Large intestine (tissue), 3 donors: ENCODE data around the gene SRRM2. TPM values are rescaled to one million over a fixed set of nuclear protein-coding genes. Genes with fewer than 3 reads are reported as not detected.
A peak's percentile ranks its signal among the peaks of the same experiment; 100 is the strongest.

Experiments used
- DNase-seq, 2 donors: peaks; one replicate each; pipeline versions ENCODE4 v3.0.0 to v3.0.0-alpha.2; 2013
- H3K27ac ChIP-seq: one replicate; pipeline ENCODE4 v1.5.1; 2013; ENCODE audit warnings: low read length
- H3K27me3 ChIP-seq: 2 replicates; pipeline ENCODE4 v1.6.1; 2013; ENCODE audit warnings: low read length; ENCODE audit not compliant: control insufficient read depth, insufficient read depth
- H3K36me3 ChIP-seq: 2 replicates; pipeline ENCODE4 v1.6.1; 2013; ENCODE audit warnings: low read length; ENCODE audit not compliant: control insufficient read depth, insufficient read depth
- H3K4me1 ChIP-seq: one replicate; pipeline ENCODE4 v1.6.1; 2013; ENCODE audit warnings: low read length; ENCODE audit not compliant: control insufficient read depth, insufficient read depth
- H3K4me3 ChIP-seq: one replicate; pipeline ENCODE4 v1.5.1; 2013; ENCODE audit warnings: low read length
- H3K9me3 ChIP-seq: one replicate; pipeline ENCODE4 v1.6.1; 2013; ENCODE audit warnings: mild to moderate bottlenecking, low read depth, low read length, moderate library complexity; ENCODE audit not compliant: control insufficient read depth
- WGBS: methylation state at CpG from one replicate; pipeline ENCODE4 v1.1.5; 2013; ENCODE audit warnings: low lambda C conversion rate; ENCODE audit not compliant: insufficient coverage; 5-methylcytosine and 5-hydroxymethylcytosine counted together
- polyA plus RNA-seq: library from polyadenylated mRNA; unstranded; fragments of 120-200 nt; gene quantifications from one replicate; pipeline ENCODE4 v1.2.1, GENCODE V29; 2013

The SRRM2 gene
- polyA plus RNA-seq, 1 donor: 688 TPM

DNA sequence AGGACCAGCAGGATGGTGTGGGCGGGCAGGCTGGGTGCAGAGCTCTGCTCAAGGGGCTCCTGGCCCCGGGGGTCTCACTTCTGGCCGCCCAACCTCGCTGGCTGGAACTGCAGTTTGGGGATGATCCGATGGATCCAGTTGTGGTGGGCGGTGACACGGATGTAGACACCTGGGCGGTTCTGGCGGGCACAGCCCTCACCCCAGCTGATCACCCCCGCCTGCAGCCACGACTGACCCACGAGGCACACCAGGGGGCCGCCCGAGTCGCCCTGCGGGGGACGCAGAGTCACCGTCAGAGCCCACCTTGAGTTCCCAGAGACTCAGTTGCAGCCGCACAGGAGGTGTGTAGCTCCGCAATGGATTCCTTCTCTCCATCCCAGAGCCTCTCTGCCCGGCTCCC, 39.9 kb upstream of the SRRM2 start:
- WGBS: 80% methylated on average over 1 of the region's 21 CpGs
- Histone ChIP-seq H3K4me1 (peaks cover 3% of the 10 kb centered on the region), H3K27me3 (peaks cover 11% of the 10 kb centered on the region), H3K4me3 (no peak overlapping the region), H3K9me3 (no peaks in the 10 kb centered on the region), H3K27ac (no peak overlapping the region), H3K36me3 (peaks cover 19% of the 10 kb centered on the region)
- DNase-seq: no peak

DNA sequence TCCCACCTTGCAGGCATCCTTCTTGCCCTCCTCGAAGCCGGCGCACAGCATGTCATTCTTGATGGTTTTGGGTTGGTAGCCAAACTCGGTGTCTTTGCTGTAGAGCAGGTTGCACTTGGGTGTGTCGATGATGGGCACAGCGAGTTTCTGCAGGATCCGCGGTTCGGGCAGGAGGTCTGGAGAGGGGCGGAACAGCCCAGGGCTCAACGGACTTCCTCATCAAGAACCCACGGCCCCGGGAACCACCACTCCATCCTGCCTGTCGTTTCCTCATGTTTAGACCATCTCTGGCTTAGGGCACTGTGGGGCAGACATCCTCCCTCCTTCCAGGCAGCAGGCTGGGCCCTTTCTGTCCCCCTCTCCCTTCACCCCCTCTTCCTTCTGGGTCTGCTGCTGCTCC, 38.9 kb upstream of the SRRM2 start:
- WGBS: no CpG with 5 or more reads among the region's 14 CpGs
- H3K4me1 ChIP-seq: peaks cover 3% of the 10 kb centered on the region
- H3K27ac ChIP-seq: no peak overlapping the region
- peaks cover 9% of the 10 kb centered on the region for H3K36me3 ChIP-seq
- DNase-seq: no peak
- no peak overlapping the region for H3K4me3 ChIP-seq
- H3K9me3 ChIP-seq: no peaks in the 10 kb centered on the region
- peaks cover 11% of the 10 kb centered on the region for H3K27me3 ChIP-seq

GRCh38 chr16:2713985-2714774, 38.3 kb upstream of the SRRM2 start:
- DNase-seq: no peak
- Histone ChIP-seq H3K9me3 (no peaks in the 10 kb centered on the region), H3K36me3 (peaks cover 6% of the 10 kb centered on the region), H3K4me1 (peaks cover 3% of the 10 kb centered on the region), H3K27me3 (peaks cover 11% of the 10 kb centered on the region), H3K4me3 (no peak overlapping the region), H3K27ac (no peak overlapping the region)
- WGBS: no CpG with 5 or more reads among the region's 28 CpGs

DNA sequence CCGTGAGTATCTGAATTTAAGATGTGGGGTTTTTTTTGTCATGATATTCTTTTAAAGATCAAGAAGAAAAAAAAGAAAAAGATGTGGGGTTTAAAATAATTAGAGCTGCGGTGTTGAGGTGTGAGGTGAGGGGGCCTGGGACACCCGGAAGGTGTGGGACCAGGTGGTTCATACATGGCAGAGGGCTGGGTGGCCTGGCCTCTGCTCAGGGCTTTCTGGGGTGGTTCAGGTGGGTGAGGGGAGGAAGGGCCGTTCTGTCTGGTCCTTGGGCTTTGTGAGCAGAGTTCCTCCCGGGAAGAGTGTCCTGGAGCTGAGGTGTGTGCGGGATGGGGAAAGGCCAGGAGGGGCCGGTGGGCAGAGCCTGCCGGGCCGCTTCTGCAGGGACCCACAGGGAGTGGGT, 37.4 kb upstream of the SRRM2 start:
- peaks cover 11% of the 10 kb centered on the region for H3K27me3 ChIP-seq
- 59% methylated on average over 2 of the region's 9 CpGs for WGBS
- peaks cover 3% of the 10 kb centered on the region for H3K4me1 ChIP-seq
- H3K4me3 ChIP-seq: no peak overlapping the region
- no peaks in the 10 kb centered on the region for H3K9me3 ChIP-seq
- no peak for DNase-seq
- no peak overlapping the region for H3K27ac ChIP-seq
- no peaks in the 10 kb centered on the region for H3K36me3 ChIP-seq

DNA sequence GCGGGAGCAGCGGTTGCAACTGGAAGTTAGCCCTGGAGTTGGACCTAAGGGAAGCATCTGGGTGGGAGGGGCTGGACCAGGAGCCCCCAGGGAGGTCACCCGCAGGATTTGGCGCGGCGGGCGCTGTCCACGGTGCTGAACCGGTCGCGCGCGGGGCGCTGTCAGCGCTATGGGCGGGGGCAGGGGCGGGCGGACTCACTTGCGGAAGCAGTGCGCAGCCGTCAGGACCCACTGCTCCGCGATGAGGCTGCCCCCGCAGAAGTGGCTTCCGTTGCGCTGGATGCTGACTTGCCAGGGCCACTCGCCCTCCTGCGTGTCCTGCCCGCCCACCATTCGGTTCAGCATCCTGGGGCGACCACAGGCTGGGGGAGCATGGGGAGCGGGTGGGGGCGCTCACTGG, 36.9 kb upstream of the SRRM2 start:
- Histone ChIP-seq H3K9me3 (no peaks in the 10 kb centered on the region), H3K36me3 (no peaks in the 10 kb centered on the region), H3K4me1 (peaks cover 3% of the 10 kb centered on the region), H3K4me3 (no peak overlapping the region), H3K27me3 (peaks cover 11% of the 10 kb centered on the region), H3K27ac (no peak overlapping the region)
- no CpG with 5 or more reads among the region's 33 CpGs for WGBS
- peak; percentile 46 to 49 for DNase-seq

GRCh38 chr16:2715966-2716885, 36.2 kb upstream of the SRRM2 start:
- H3K36me3 ChIP-seq: no peaks in the 10 kb centered on the region
- H3K9me3 ChIP-seq: no peaks in the 10 kb centered on the region
- peaks cover 11% of the 10 kb centered on the region for H3K27me3 ChIP-seq
- H3K4me3 ChIP-seq: no peak overlapping the region
- H3K27ac ChIP-seq: no peak overlapping the region
- DNase-seq: no peak
- peaks cover 3% of the 10 kb centered on the region for H3K4me1 ChIP-seq
- no CpG with 5 or more reads among the region's 17 CpGs for WGBS

GRCh38 chr16:2716948-2717347, 35.5 kb upstream of the SRRM2 start:
- H3K4me3 ChIP-seq: no peak overlapping the region
- no peak overlapping the region for H3K27ac ChIP-seq
- no peaks in the 10 kb centered on the region for H3K9me3 ChIP-seq
- no peak for DNase-seq
- peaks cover 11% of the 10 kb centered on the region for H3K27me3 ChIP-seq
- WGBS: no CpG with 5 or more reads among the region's 10 CpGs
- H3K4me1 ChIP-seq: peaks cover 3% of the 10 kb centered on the region
- no peaks in the 10 kb centered on the region for H3K36me3 ChIP-seq

GRCh38 chr16:2717383-2718263, 34.8 kb upstream of the SRRM2 start:
- no CpG with 5 or more reads among the region's 21 CpGs for WGBS
- no peaks in the 10 kb centered on the region for H3K36me3 ChIP-seq
- no peaks in the 10 kb centered on the region for H3K9me3 ChIP-seq
- DNase-seq: no peak
- no peak overlapping the region for H3K27ac ChIP-seq
- no peak overlapping the region for H3K4me3 ChIP-seq
- H3K27me3 ChIP-seq: peaks cover 11% of the 10 kb centered on the region
- peaks cover 3% of the 10 kb centered on the region for H3K4me1 ChIP-seq

- no peak overlapping the region for H3K27ac ChIP-seq
- no CpG with 5 or more reads among the region's 16 CpGs for whole genome bisulfite sequencing
- no peak overlapping the region for H3K4me3 ChIP-seq
- DNase-seq: no peak
- H3K27me3 ChIP-seq: peaks cover 12% of the 10 kb centered on the region
- H3K9me3 ChIP-seq: no peaks in the 10 kb centered on the region
- peaks cover 3% of the 10 kb centered on the region for H3K4me1 ChIP-seq
- H3K36me3 ChIP-seq: no peaks in the 10 kb centered on the region
These were observed 32.9 kb upstream of the SRRM2 start for GRCh38 chr16:2719328-2720063.
